Stimulated activated effector memory CD8-positive, alpha-beta T cell treated with anti-CD3 and anti-CD28 coated beads, Interleukin-12 subunit alpha, Interleukin-12 subunit beta, amount 100 ng/mL, for 72 hours (primary cell): ENCODE measurements around the gene PTPRN2.

Experiments used
- ATAC-seq: fragments of 150-1000 bp; cut with Tn5 transposase; 2 replicates; pipeline ENCODE4 v1.10.0; 2021
- DNase-seq, 2 donors: peaks; one replicate each; pipeline ENCODE4 v3.0.0; 2021 to 2022; ENCODE audit warnings: low spot score in 2 of 2
- H3K27ac Mint-ChIP-seq: one replicate; pipeline ENCODE4 v1.8.0; 2022; ENCODE audit warnings: mild to moderate bottlenecking, mixed read lengths
- H3K36me3 Mint-ChIP-seq: one replicate; pipeline ENCODE4 v1.8.0; 2022; ENCODE audit warnings: mild to moderate bottlenecking, mixed read lengths
- H3K4me1 Mint-ChIP-seq: one replicate; pipeline ENCODE4 v1.8.0; 2022; ENCODE audit warnings: mixed read lengths
- H3K4me3 Mint-ChIP-seq: one replicate; pipeline ENCODE4 v1.8.0; 2022; ENCODE audit warnings: mild to moderate bottlenecking, mixed read lengths
- H3K9me3 Mint-ChIP-seq: one replicate; pipeline ENCODE4 v1.8.0; 2022; ENCODE audit warnings: mixed read lengths

PTPRN2 gene

GRCh38 chr7:157837561-157837960 lies 750.1 kb downstream of the PTPRN2 start:
- no peaks in the 10 kb centered on the region for H3K4me1 Mint-ChIP-seq
- no peak for ATAC-seq
- no peak for DNase-seq
- H3K36me3 Mint-ChIP-seq = no peaks in the 10 kb centered on the region
- H3K27ac Mint-ChIP-seq = no peak overlapping the region
- H3K9me3 Mint-ChIP-seq = no peaks in the 10 kb centered on the region
- H3K4me3 Mint-ChIP-seq = no peak overlapping the region

- H3K27ac Mint-ChIP-seq = no peak overlapping the region
- H3K36me3 Mint-ChIP-seq = no peaks in the 10 kb centered on the region
- no peak overlapping the region for H3K4me3 Mint-ChIP-seq
- no peaks in the 10 kb centered on the region for H3K4me1 Mint-ChIP-seq
- DNase-seq (no peak), ATAC-seq (no peak)
- no peaks in the 10 kb centered on the region for H3K9me3 Mint-ChIP-seq
These were observed 750.6 kb downstream of the PTPRN2 start for GRCh38 chr7:157837047-157837446.

DNA sequence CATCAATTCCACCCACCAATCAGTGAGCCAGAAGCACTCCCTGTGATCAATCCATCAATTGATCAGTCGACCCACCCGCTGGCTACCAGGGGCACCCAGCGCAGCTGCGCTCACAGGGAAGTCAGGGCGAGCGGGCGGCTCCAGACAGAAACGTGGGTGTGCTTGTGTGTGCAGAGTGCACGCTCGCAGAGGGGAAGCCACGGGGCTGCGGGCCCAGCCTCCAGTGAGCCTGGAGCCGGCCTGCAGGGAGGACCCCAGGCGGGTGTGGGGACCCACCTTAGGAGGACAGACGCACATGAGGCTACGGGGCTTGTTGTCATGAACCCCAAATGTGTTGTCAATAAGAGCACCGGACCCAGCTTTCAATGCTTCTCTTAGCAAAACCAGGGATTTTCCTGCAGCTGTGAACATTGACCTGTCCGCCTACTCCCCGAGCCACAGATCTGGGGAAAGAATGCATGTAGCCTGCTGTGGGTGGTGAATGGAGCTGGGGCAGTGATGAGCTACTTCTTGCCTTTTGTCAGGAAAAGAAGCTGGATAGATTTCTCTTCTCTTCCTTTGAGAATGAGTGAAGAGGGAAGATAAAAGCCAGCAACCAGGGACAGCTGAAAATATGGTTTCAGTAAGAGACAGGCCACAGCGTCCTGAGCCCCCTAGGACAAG lies 753.0 kb downstream of the PTPRN2 start:
- no peaks in the 10 kb centered on the region for H3K4me1 Mint-ChIP-seq
- no peaks in the 10 kb centered on the region for H3K36me3 Mint-ChIP-seq
- no peak for ATAC-seq
- no peak for DNase-seq
- H3K27ac Mint-ChIP-seq = no peak overlapping the region
- no peak overlapping the region for H3K4me3 Mint-ChIP-seq
- H3K9me3 Mint-ChIP-seq = no peaks in the 10 kb centered on the region

DNA sequence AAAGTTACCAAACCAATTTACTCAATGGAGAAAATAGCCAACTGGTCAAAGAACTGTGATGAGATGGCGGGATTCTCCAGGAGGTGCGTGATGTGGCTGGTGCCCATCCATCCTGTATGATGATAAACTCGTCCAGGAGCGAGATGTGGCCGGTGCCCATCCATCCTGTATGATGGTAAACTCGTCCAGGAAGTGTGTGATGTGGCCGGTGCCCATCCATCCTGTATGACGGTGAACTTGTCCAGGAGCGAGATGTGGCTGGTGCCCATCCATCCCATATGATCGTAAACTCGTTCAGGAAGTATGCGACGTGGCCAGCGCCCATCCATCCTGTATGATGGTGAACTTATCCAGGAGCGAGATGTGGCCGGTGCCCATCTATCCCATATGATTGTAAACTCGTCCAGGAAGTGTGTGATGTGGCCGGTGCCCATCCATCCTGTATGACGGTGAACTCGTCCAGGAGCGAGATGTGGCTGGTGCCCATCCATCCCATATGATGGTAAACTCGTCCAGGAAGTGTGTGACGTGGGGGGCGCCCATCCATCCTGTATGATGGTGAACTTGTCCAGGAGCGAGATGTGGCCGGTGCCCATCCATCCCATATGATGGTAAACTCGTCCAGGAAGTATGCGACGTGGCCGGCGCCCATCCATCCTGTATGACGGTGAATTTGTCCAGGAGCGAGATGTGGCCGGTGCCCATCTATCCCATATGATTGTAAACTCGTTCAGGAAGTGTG lies 754.6 kb downstream of the PTPRN2 start:
- DNase-seq = no peak
- Mint-ChIP-seq H3K36me3 (no peaks in the 10 kb centered on the region), H3K4me3 (no peak overlapping the region), H3K4me1 (no peaks in the 10 kb centered on the region), H3K9me3 (no peaks in the 10 kb centered on the region), H3K27ac (no peak overlapping the region)
- no peak for ATAC-seq

GRCh38 chr7:157832421-157832820 lies 755.2 kb downstream of the PTPRN2 start:
- no peaks in the 10 kb centered on the region for H3K9me3 Mint-ChIP-seq
- H3K36me3 Mint-ChIP-seq = no peaks in the 10 kb centered on the region
- ATAC-seq (no peak), DNase-seq (no peak)
- H3K4me3 Mint-ChIP-seq = no peak overlapping the region
- no peak overlapping the region for H3K27ac Mint-ChIP-seq
- no peaks in the 10 kb centered on the region for H3K4me1 Mint-ChIP-seq

DNA sequence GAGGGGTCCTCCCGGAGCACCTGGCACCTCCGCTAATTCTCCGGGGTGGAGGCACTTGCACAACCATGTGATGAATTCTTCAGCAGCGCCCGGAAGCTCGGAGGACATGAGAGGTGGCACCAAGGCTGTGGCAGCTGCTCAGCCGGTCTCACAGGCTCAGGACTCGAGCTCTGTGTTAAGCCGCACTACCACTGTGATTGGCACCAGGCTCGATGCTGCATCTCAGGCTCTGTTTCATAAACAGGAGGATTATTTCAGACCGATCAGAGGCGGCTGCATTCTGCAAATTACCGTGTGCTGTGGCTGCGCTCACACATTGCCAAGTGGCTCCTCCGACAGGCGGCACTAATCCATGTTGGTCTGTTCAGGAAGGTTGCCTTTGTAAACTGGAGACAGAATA lies 755.6 kb downstream of the PTPRN2 start:
- ATAC-seq (no peak), DNase-seq (no peak)
- no peak overlapping the region for H3K27ac Mint-ChIP-seq
- H3K9me3 Mint-ChIP-seq = no peaks in the 10 kb centered on the region
- H3K4me3 Mint-ChIP-seq = no peak overlapping the region
- no peaks in the 10 kb centered on the region for H3K4me1 Mint-ChIP-seq
- no peaks in the 10 kb centered on the region for H3K36me3 Mint-ChIP-seq

DNA sequence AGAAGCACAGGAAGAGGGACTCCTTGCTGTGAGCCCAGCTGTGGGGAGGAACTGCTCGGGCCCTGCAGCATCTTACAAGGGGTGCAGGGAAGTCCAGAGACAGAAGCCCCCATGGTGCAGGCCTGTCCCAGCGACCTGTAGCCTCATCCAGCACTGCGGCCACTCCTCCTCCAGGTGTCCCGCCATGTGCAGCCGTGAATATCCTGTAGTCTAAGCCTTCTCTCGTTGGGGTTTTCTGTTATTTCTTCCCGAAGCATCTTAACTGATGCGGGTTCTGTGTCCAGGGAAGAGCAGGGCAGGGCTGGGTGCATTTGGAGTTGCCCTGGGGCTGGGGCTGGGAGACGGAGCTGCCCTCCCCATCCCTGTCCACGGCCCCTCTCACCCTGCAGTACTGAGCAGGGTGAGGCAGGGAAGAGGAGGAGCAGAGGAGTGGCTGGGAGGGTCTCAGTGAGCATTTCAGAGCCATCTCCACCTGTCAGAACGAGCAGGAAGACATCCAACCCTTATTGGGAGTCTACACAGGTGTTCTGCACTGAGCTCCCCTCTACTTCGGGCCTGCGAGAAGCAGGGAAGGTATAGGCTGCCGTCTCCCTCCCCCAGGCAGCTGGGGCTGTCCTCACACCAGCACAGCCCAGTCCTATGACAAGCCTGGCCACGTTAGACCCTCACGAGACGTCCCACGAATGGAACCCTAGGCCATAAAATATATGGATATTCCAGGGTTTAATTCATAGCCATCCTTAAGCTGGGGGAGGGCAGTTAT lies 756.3 kb downstream of the PTPRN2 start:
- DNase-seq (no peak), ATAC-seq (no peak)
- H3K4me1 Mint-ChIP-seq = no peaks in the 10 kb centered on the region
- H3K9me3 Mint-ChIP-seq = no peaks in the 10 kb centered on the region
- H3K36me3 Mint-ChIP-seq = no peaks in the 10 kb centered on the region
- H3K4me3 Mint-ChIP-seq = no peak overlapping the region
- H3K27ac Mint-ChIP-seq = no peak overlapping the region

GRCh38 chr7:157830331-157830730 lies 757.3 kb downstream of the PTPRN2 start:
- Mint-ChIP-seq H3K36me3 (no peaks in the 10 kb centered on the region), H3K4me3 (no peak overlapping the region), H3K9me3 (no peaks in the 10 kb centered on the region), H3K4me1 (no peaks in the 10 kb centered on the region), H3K27ac (no peak overlapping the region)
- DNase-seq = no peak
- no peak for ATAC-seq

- H3K27ac Mint-ChIP-seq = no peak overlapping the region
- H3K9me3 Mint-ChIP-seq = no peaks in the 10 kb centered on the region
- no peak overlapping the region for H3K4me3 Mint-ChIP-seq
- H3K36me3 Mint-ChIP-seq = no peaks in the 10 kb centered on the region
- H3K4me1 Mint-ChIP-seq = no peaks in the 10 kb centered on the region
- DNase-seq = no peak
- ATAC-seq = peak; percentile 26
These were observed 758.1 kb downstream of the PTPRN2 start for GRCh38 chr7:157829491-157829890.

- ATAC-seq = no peak
- H3K36me3 Mint-ChIP-seq = no peaks in the 10 kb centered on the region
- no peak overlapping the region for H3K27ac Mint-ChIP-seq
- H3K4me3 Mint-ChIP-seq = no peak overlapping the region
- no peaks in the 10 kb centered on the region for H3K4me1 Mint-ChIP-seq
- no peak for DNase-seq
- no peaks in the 10 kb centered on the region for H3K9me3 Mint-ChIP-seq
These were observed 758.7 kb downstream of the PTPRN2 start for GRCh38 chr7:157828881-157829280.

DNA sequence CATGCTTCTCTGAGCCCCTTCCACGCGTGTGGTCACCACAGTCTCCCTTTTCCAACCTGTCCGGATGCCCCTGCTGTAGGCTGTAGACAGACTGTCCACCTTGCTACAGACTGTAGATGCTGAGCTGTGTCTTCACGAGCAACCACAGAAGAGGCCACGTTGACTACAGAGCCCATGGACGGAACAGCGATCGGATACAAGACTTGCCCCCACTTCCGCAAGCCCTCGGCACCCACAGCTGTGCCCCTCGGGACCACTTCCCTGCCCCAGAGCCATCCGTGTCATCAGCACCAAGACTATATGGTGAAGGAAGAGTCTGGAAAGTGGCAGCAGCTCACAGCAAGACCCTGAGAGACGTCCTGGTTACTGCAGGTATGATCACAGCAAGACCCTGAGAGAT lies 759.4 kb downstream of the PTPRN2 start:
- no peaks in the 10 kb centered on the region for H3K4me1 Mint-ChIP-seq
- no peak overlapping the region for H3K27ac Mint-ChIP-seq
- no peaks in the 10 kb centered on the region for H3K36me3 Mint-ChIP-seq
- no peak for DNase-seq
- H3K4me3 Mint-ChIP-seq = no peak overlapping the region
- no peaks in the 10 kb centered on the region for H3K9me3 Mint-ChIP-seq
- ATAC-seq = no peak

DNA sequence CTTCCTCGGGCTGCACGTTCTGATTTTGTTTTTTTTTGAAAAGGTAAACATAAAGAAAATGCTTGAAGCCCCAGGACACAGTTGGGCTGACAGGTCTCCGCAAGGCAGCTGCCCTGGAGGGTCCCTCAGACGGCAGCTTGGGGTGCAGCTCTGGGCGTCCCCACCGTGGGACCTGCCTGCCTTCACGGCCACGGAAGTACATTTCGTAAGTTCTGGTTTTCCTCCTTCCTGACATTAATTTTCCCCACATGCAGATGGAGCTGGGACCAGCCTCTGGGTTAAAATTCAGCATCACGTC lies 759.8 kb downstream of the PTPRN2 start:
- Mint-ChIP-seq H3K27ac (no peak overlapping the region), H3K9me3 (no peaks in the 10 kb centered on the region), H3K36me3 (no peaks in the 10 kb centered on the region), H3K4me3 (no peak overlapping the region), H3K4me1 (no peaks in the 10 kb centered on the region)
- no peak for DNase-seq
- no peak for ATAC-seq

- ATAC-seq = no peak
- no peak for DNase-seq
- Mint-ChIP-seq H3K4me1 (no peaks in the 10 kb centered on the region), H3K9me3 (no peaks in the 10 kb centered on the region), H3K27ac (no peak overlapping the region), H3K36me3 (no peaks in the 10 kb centered on the region), H3K4me3 (no peak overlapping the region)
These were observed 760.4 kb downstream of the PTPRN2 start for GRCh38 chr7:157827045-157827862.

DNA sequence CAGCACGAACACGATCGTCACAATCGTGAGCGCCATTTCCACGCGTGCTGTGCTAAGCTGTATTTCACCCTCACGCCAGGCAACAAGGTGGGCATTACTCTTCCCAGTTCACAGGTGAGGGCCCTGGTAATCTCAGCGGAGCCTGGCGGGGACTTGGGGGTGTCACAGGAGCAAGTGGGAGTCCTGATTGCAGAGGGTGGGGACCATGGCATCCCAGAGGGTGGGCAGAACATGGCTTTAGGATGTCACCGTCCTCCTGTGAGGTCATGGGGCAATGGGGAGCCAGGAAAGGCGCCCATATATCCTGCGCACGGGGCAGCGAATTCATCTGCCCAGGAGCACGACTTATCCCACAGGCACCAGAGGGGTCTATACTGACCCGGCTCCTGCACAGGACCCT lies 761.1 kb downstream of the PTPRN2 start:
- Mint-ChIP-seq H3K36me3 (no peaks in the 10 kb centered on the region), H3K27ac (no peak overlapping the region), H3K9me3 (no peaks in the 10 kb centered on the region), H3K4me3 (no peak overlapping the region), H3K4me1 (no peaks in the 10 kb centered on the region)
- no peak for ATAC-seq
- no peak for DNase-seq

- no peak overlapping the region for H3K27ac Mint-ChIP-seq
- peak; percentile 52 for ATAC-seq
These were observed 762.3 kb downstream of the PTPRN2 start for GRCh38 chr7:157825325-157825724.

More at GRCh38 chr7:157825325-157825724, 762.3 kb downstream of the PTPRN2 start:
- H3K4me3 Mint-ChIP-seq = no peak overlapping the region
- DNase-seq = no peak
- no peaks in the 10 kb centered on the region for H3K4me1 Mint-ChIP-seq
- no peaks in the 10 kb centered on the region for H3K36me3 Mint-ChIP-seq
- H3K9me3 Mint-ChIP-seq = no peaks in the 10 kb centered on the region
